G401 (cell line): ENCODE data around the gene DCTD. TPM values are rescaled to one million over a fixed set of nuclear protein-coding genes. Genes with fewer than 3 reads are reported as not detected.

ENCODE experiments used
- DNase-seq: peaks from one replicate; pipeline ENCODE4 v3.0.0-alpha.2; 2015; ENCODE audit warnings: low spot score
- in situ Hi-C: cut with HindIII; loops from 2 replicates; pipeline ENCODE4 v1.10.0; 2016; ENCODE audit warnings: low sequenced_read_pairs, mixed read lengths
- total RNA-seq: library from RNA; depleted of rRNA; stranded (reverse); fragments of >200 nt; shearing (Covaris generic); gene quantifications from 2 replicates; pipeline ENCODE4 v1.2.3, GENCODE V29; 2014; rRNA removed

Gene DCTD
- total RNA-seq, 1 experiment from 2014 or later = 107 TPM

- DNase-seq = no peak
- in situ Hi-C loops = no loop called here
These were observed 62.7 kb downstream of the DCTD start for GRCh38 chr4:182854466-182854865.

- DNase-seq = no peak
- in situ Hi-C loops = no loop called here
These were observed 63.4 kb downstream of the DCTD start for GRCh38 chr4:182853731-182854330.

- no peak for DNase-seq
- in situ Hi-C loops = no loop called here
These were observed 68.5 kb downstream of the DCTD start for GRCh38 chr4:182848685-182849084.

GRCh38 chr4:182847576-182848450, 69.4 kb downstream of the DCTD start:
- DNase-seq = no peak
- in situ Hi-C loops = no loop called here

- no peak for DNase-seq
- in situ Hi-C loops = no loop called here
These were observed 71.2 kb downstream of the DCTD start for GRCh38 chr4:182846036-182846435.

- no peak for DNase-seq
- in situ Hi-C loops = no loop called here
These were observed 71.6 kb downstream of the DCTD start for GRCh38 chr4:182845618-182846017.

- in situ Hi-C loops = no loop called here
- DNase-seq = no peak
These were observed 73.3 kb downstream of the DCTD start for GRCh38 chr4:182843808-182844325.

- in situ Hi-C loops = no loop called here
- no peak for DNase-seq
These were observed 74.3 kb downstream of the DCTD start for GRCh38 chr4:182842759-182843390.

- in situ Hi-C loops = no loop called here
- no peak for DNase-seq
These were observed 75.0 kb downstream of the DCTD start for GRCh38 chr4:182842104-182842600.

- in situ Hi-C loops = no loop called here
- DNase-seq = no peak
These were observed 77.1 kb downstream of the DCTD start for GRCh38 chr4:182840108-182840507.

Other genes with a start within 250 kb of the DCTD start
- 11.9 and 15.9 TPM in 2 replicates for gene WWC2, start 181.9 kb upstream of the DCTD start, total RNA-seq